ENCODE results near the gene SZT2.
"Not testable (repeated sequence)": the region's sequence is repeated elsewhere in the genome, so short reads cannot be mapped to it uniquely, and the experiment has no call there.

GRCh38 chr1:43413426-43413825 lies 23.7 kb downstream of the SZT2 start:
- not testable (repeated sequence) for TF ChIP-seq CTCF (conservative IDR thresholded peaks at IDR 0.05; ENCODE audit: low read depth, low read length); EZH2phosphoT487 (IDR thresholded peaks at IDR 0.05; ENCODE audit: borderline replicate concordance, low read length); EZH2 (IDR thresholded peaks at IDR 0.05; ENCODE audit: low read length, unreplicated experiment)

Measured in PC-3 (cell line).